ENCODE data around the gene ANKRD36C.
"Not testable (repeated sequence)": the region's sequence is repeated elsewhere in the genome, so short reads cannot be mapped to it uniquely, and the experiment has no call there.

The ANKRD36C gene

GRCh38 chr2:96006248-96006647 lies 14.6 kb upstream of the ANKRD36C start:
- not testable (repeated sequence) for DNase-seq

DNA sequence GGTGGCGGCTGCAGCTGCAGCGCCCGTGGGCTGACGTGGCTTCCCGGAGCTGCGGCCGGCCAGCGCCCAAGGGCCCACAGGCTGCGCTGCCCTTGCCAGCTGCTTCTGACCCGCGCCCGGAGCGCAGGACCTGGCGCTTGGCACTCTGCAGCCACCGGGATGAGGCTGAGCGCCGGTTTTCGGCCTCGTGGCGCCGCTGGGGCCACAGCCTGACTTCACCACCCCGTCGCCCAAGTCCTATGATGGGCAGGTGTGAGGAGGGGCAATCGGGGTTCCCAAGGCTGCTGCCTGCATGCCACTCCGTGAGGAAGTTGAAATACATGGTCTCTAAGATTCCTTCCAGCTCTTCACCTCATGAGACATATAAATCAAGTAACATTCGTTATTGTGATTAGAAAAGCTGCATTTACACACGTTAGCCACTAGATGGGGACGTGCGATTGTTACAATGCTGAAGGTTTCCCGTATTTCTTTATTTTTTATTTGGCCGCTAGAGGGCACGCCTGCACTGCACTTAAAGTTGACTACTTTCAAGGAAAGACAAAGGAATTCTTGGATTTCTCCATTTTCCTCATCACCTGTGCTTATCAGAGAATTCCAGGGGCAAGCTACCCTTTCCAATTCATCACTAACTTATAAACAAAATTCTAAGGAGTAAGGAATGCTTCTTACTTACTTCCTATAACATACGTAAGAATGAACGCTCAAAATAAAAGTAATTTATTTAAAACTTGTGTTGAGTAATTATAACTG lies 1.1 kb upstream of the ANKRD36C start:
- not testable (repeated sequence) for DNase-seq

DNA sequence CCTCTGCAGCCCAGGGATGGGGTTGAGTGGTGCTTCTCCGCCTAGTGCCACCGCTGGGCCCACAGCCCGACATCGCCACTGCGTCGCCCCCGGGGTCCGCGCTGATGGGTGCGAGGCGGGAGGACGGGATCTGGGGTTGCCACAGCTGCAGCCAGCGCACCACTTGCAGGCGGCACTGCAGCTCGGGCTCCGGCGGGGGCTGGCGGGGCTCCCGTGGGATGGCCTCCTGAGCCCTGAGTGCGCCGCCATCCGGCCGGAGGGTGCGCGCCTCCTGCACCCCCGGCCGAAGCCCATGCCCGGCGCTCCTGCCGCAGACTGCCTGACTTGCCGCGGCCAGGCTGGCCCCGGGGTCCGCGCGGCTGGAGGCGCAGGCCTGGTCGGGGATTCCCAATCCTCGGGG lies 478 bp upstream of the ANKRD36C start:
- DNase-seq, result not testable (repeated sequence)

DNA sequence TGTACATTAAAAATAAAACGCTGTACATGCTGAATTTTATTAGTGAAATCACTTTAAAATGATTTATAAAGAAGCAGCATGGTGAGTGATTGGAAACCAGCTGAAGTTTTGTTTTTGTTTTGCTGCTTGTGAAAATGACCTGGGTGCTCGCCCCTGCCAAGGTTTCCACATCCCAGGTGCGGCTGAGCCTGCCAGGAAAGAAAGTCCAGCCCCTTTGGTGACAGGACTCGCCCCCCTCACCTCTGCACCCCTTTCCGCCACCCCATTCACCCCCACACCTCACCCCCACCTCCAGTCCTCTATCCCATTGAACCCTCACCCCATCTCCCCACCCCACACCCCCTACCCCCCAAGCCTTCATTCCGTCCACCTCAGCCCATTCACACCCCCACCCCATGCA lies 740 bp downstream of the ANKRD36C start:
- DNase-seq, result not testable (repeated sequence)

DNA sequence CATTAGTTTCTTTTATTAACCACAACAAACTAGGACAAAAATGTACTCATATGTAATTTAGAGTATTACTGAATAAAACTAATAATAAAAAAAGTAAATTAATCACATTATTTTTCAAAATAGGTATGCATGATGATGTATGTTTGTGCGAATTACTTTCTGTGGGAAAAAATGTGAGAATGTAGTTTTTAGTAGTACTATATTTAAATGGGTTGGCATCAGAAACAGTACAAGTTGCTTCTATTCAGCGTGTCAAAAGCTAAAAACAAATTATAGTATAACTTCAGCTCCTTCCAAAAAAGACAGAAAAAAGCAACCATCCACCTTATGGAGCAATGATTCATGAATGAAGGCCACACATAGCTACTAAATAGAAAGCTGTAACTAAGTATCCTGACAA lies 40.0 kb downstream of the ANKRD36C start:
- DNase-seq, result not testable (repeated sequence)

DNA sequence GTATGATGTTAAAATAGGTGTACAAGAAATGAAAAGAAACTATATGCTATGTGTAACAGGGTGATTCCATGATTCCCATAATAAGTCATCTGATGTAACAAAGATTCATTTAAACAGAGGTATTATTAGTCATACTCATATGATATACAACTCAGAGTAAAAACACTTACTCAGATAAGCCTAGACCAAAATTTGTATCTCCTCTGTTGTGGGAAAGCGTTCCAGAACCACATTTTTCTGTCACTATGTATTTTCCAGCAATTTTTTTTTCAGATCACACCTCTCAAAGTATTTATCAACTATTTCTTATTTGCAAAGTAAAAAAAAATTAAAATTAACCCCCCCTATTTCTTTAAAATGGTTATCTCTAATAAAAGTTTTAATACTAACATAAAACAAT lies 43.6 kb downstream of the ANKRD36C start:
- DNase-seq, result not testable (repeated sequence)

GRCh38 chr2:95939947-95940346 lies 51.7 kb downstream of the ANKRD36C start:
- DNase-seq, result not testable (repeated sequence)

- DNase-seq, result not testable (repeated sequence)
Observed at GRCh38 chr2:95930740-95931139, 60.9 kb downstream of the ANKRD36C start.

- not testable (repeated sequence) for DNase-seq
Observed at GRCh38 chr2:95917007-95917406, 74.6 kb downstream of the ANKRD36C start.

- not testable (repeated sequence) for DNase-seq
Observed at GRCh38 chr2:95915131-95915530, 76.5 kb downstream of the ANKRD36C start.

GRCh38 chr2:95911431-95911830 lies 80.2 kb downstream of the ANKRD36C start:
- DNase-seq, result not testable (repeated sequence)

DNA sequence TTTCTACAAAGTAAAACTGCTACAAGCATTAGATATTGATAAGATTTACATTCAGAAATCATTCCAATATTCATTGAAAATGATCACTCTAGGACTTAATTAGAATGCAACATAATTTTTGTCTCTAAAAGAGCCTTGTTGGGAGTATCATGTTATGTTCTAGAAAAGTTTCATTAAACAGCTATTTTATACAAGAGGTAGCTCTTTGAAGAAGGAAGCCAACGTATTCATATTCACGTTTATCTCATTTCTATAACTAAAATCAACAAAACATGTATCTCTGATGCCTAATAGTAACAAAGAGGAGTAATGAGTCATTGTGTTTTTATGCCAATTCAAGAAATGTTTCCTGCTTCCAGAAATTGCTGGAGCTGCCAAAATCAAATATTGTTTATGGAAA lies 97.2 kb downstream of the ANKRD36C start:
- not testable (repeated sequence) for DNase-seq

DNA sequence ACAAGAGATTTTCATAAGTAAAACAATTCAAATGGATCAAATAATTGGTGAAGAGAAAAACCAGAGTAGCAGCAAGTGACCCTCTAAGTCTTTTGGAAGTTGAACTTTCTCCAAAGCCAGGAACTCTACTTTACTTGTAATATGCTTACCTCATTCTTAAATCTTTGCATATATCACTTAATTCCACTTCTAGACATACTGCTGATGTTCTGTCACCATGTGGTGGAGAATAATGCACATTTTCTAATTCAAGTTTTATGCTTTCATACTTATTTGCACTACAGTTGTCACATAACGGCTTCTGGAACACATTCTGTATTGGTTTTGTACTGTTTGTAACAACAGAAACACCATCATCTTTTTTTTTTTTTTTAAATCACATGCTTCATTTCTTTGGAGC lies 123.7 kb downstream of the ANKRD36C start:
- not testable (repeated sequence) for DNase-seq

- DNase-seq, result not testable (repeated sequence)
Observed at GRCh38 chr2:95867047-95867677, 124.5 kb downstream of the ANKRD36C start.

DNA sequence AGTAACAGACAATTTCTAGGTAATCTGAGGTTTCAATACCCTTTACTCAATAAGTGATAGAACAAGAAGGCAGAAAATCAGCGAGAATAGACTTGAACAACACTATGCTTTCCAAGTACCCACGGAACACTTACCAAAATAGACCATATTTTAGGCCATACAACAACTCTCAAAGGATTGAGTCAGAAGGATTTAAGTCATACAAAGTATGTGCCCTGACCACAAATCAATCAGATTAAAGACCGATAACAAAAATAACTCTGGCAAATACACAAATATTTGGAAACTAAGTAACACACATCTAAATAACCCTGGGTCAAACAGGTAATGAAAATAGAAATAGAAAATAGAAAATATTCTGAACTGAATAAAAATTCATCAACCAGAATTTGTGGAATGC lies 129.5 kb downstream of the ANKRD36C start:
- DNase-seq, result not testable (repeated sequence)

DNA sequence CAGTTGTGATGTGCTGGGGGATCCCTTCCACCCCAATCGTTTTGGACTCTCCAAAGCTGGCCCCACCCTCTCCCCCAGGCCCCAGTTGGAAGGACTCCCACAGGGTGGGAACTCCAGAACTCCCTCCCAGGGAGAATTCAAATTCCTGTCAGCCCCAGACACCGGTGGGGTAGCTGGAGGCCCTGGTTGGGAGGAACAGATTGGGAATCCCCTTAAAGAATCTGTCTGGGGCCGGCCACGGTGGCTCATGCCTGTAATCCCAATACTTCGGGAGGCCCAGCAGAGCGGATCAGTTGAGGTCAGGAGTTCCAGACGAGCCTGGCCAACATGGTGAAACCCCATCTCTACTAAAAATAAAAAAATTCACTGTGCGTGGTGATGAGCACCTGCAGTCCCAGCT lies 155.5 kb downstream of the ANKRD36C start:
- no peak for DNase-seq

DNA sequence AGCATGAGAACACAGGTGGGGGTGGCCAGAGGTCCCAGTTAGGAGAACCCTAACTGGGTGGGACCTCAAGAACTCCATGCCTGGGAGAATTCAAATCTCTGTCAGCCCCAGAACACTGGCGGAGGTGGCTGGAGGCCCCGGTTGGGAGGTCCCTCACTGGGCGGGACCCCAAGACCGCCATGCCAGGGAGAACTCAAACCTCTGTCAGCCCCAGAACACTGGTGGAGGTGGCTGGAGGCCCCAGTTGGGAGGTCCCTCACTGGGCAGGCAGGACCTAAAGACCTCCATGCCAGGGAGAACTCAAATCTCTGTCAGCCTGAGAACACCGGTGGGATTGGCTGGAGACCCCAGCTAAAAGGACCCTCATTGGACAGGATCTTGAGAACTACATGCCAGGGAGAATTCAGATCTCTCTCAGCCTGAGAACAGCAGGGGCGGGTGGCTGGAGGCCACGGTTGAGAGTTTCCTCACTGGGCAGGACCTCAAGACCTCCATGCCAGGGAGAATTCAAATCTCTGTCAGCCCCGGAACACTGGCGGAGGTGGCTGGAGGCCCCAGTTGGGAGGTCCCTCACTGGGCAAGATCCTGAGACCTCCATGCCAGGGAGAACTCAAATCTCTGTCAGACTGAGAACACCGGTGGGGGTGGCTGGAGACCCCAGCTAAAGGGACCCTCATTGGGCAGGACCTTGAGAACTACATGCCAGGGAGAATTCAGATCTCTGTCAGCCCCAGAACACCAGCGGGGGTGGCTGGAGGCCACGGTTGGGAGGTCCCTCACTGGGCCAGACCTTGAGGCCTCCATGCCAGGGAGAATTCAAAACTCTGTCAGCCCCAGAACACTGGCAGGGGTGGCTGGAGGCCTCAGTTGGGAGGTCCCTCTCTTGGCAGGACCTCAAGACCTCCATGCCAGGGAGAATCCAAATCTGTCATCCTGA lies 157.3 kb downstream of the ANKRD36C start:
- not testable (repeated sequence) for DNase-seq

GRCh38 chr2:95824218-95824617 lies 167.4 kb downstream of the ANKRD36C start:
- not testable (repeated sequence) for DNase-seq

GRCh38 chr2:95817521-95817920 lies 174.1 kb downstream of the ANKRD36C start:
- not testable (repeated sequence) for DNase-seq

DNA sequence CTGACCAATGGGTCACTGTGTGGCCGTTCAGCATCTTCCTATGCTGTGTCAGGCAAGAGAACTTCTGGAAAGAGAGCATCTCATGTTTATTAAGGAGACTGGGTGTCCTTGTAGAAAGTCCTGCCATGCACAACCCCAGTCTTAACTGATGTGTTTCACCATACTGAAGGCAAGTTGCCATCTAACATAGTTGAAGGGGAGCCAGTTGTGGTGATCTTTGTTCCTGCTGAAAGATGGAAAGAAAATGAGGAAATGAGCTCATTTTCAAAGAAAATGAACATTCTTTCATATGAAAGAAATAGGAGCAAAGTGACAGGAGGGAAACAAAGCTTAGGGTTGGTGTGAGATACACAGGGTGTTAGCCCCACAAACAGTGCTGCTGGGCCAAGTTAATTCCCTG lies 178.3 kb downstream of the ANKRD36C start:
- not testable (repeated sequence) for DNase-seq

DNA sequence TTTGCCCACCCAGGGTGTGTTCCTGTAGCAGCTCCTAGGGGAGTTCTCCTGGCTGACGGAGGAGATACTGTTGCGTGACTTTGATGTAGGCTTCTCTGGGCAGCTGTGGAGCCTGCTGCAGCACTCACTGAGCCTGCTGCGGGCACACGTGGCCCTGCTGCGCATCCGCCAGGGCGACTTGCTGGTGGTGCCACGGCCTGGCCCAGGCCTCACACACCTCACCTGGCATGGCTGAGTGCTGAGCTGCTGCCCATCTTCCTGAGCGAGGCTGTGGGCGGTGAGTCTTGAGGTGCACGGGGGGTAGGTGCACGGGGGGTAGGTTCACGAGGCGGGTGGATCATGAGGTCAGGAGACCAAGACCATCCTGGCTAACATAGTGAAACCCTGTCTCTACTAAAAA lies 191.7 kb downstream of the ANKRD36C start:
- DNase-seq, result no peak

- not testable (repeated sequence) for DNase-seq
Observed at GRCh38 chr2:95799147-95799889, 192.3 kb downstream of the ANKRD36C start.

All from bone marrow (tissue), 2 donors.